GM18870 (cell line): ENCODE data around the gene TMEM132A.

Source experiments
- ATAC-seq: cut with Tn5 transposase; IDR thresholded peaks from one replicate; pipeline ENCODE4 v1.9.1; 2021; ENCODE audit warnings: moderate library complexity; ENCODE audit not compliant: unreplicated experiment

Gene TMEM132A

DNA sequence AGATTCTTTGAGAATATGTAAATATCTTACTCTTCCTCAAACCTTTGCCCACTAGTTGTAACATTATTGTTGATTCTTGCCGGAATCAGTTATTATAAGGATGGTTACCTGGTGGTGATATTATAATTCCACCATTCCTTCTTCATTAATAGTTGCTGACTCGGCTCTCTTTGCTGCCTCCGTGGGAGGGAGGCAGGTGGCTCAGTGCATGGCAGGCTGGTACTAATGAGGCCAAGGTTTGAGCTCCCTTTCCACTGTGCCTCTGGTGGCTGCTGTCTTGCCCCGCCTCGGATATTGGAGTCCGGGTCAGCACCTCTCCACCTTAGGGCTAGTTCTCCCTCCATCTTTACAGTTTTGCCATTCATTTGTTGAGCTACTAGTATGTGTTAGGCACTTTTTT, 59.9 kb downstream of the TMEM132A start:
- no peak for ATAC-seq

DNA sequence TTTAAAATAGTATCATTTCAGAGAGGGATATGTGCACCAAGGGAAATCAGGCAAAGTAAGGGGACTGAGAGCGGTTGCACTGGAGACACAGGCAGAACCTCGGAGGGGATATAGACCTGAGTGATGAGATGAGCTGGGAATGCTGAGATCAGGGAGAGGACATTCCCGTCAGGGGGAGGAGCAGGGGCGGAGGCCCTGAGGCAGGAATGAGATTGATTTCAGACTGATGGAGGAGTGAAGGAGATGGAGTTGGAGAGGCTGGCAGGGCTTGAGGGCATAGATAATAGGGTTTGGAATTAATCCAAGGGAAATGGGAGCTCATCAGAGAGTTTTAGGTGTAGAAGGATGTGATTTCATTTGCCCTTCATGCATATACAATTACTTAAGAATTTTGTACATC, 60.4 kb downstream of the TMEM132A start:
- no peak for ATAC-seq

GRCh38 chr11:60985501-60985900, 61.2 kb downstream of the TMEM132A start:
- ATAC-seq: no peak

GRCh38 chr11:60985991-60986915, 62.0 kb downstream of the TMEM132A start:
- no peak for ATAC-seq
